Measurements from ENCODE around the gene ZBTB47. TPM values are rescaled to one million over a fixed set of nuclear protein-coding genes. Genes with fewer than 3 reads are reported as not detected.

Gene ZBTB47
- total and polyA plus RNA-seq, 12 donors, result 7.0 to 39.4 (median 27.9) TPM

GRCh38 chr3:42686832-42687650 is 33.5 kb downstream of the ZBTB47 start:
- H3K9me3 ChIP-seq (replicated peaks in 1 of 3), result no peaks in the 10 kb centered on the region
- TF ChIP-seq POLR2A (IDR thresholded peaks at IDR 0.05) (no peak), CTCF (IDR thresholded peaks at IDR 0.05) (no peak)
- 83 to 94% (median 91%) methylated on average over 4 to 7 of the region's 7 CpGs for WGBS, 4 donors
- no peaks in the 10 kb centered on the region for H3K36me3 ChIP-seq (replicated peaks in 1 of 2)
- no peak overlapping the region for H3K27ac ChIP-seq
- H3K27me3 ChIP-seq, result no peaks in the 10 kb centered on the region
- H3K4me1 ChIP-seq (replicated peaks in 1 of 2), result no peaks in the 10 kb centered on the region
- intact Hi-C loops (cut with DNase I), result no loop called here
- no peak for DNase-seq
- H3K4me3 ChIP-seq, result no peak overlapping the region

GRCh38 chr3:42688016-42688415 is 34.5 kb downstream of the ZBTB47 start:
- Histone ChIP-seq H3K4me3 (no peak overlapping the region), H3K27me3 (no peaks in the 10 kb centered on the region), H3K4me1 (replicated peaks in 1 of 2) (no peaks in the 10 kb centered on the region), H3K27ac (no peak overlapping the region), H3K36me3 (replicated peaks in 1 of 2) (no peaks in the 10 kb centered on the region), H3K9me3 (replicated peaks in 1 of 3) (no peaks in the 10 kb centered on the region)
- TF ChIP-seq POLR2A (IDR thresholded peaks at IDR 0.05), result no peak
- no peak for TF ChIP-seq CTCF (IDR thresholded peaks at IDR 0.05)
- WGBS, 4 donors, result 77 to 93% (median 90%) methylated on average over 9 to 15 of the region's 15 CpGs
- intact Hi-C loops (cut with DNase I), result no loop called here
- no peak for DNase-seq

- no peak for DNase-seq
Observed at GRCh38 chr3:42688487-42689420, 35.3 kb downstream of the ZBTB47 start.

More at GRCh38 chr3:42688487-42689420, 35.3 kb downstream of the ZBTB47 start:
- no peak overlapping the region for H3K4me3 ChIP-seq
- no peaks in the 10 kb centered on the region for H3K27me3 ChIP-seq
- TF ChIP-seq POLR2A (IDR thresholded peaks at IDR 0.05) (no peak), CTCF (IDR thresholded peaks at IDR 0.05) (no peak)
- H3K27ac ChIP-seq, result no peak overlapping the region
- intact Hi-C loops (cut with DNase I), result no loop called here
- no peaks in the 10 kb centered on the region for H3K36me3 ChIP-seq (replicated peaks in 1 of 2)
- no peaks in the 10 kb centered on the region for H3K4me1 ChIP-seq (replicated peaks in 1 of 2)
- H3K9me3 ChIP-seq (replicated peaks in 1 of 3), result no peaks in the 10 kb centered on the region
- 86 to 92% (median 89%) methylated on average over 20 to 22 of the region's 22 CpGs for WGBS, 4 donors
